ENCODE measurements around the gene CD33.

Gene CD33

DNA sequence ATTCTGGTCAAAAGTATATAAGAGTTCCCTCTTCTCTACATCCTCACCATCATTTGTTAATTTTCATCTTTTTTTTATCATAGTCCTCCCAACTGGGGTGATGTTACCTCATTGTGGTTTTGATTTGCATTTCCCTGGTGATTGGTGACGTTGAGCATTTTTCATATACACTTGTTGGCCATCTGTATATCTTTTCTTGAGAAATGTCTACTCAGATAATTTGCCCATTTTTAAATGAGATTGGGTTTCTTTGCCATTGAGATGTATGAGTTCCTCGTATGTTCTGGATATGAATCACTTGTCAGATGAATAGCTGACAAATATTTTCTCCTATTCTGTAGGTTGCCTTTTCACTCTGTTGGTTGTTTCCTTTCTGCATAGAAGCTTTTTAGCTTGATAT lies 2.4 kb downstream of the CD33 start:
- TF ChIP-seq, protein P1, sequence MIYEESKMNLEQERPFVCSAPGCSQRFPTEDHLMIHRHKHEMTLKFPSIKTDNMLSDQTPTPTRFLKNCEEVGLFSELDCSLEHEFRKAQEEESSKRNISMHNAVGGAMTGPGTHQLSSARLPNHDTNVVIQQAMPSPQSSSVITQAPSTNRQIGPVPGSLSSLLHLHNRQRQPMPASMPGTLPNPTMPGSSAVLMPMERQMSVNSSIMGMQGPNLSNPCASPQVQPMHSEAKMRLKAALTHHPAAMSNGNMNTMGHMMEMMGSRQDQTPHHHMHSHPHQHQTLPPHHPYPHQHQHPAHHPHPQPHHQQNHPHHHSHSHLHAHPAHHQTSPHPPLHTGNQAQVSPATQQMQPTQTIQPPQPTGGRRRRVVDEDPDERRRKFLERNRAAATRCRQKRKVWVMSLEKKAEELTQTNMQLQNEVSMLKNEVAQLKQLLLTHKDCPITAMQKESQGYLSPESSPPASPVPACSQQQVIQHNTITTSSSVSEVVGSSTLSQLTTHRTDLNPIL (CRISPR knock-in tag; IDR thresholded peaks at IDR 0.05; ENCODE audit: low read depth), result no peak
- no peak for TF ChIP-seq TOX (CRISPR knock-in tag; IDR thresholded peaks at IDR 0.05; ENCODE audit: borderline replicate concordance)
- TF ChIP-seq ISL1 (CRISPR knock-in tag; IDR thresholded peaks at IDR 0.05), result no peak
- TF ChIP-seq, protein P2, sequence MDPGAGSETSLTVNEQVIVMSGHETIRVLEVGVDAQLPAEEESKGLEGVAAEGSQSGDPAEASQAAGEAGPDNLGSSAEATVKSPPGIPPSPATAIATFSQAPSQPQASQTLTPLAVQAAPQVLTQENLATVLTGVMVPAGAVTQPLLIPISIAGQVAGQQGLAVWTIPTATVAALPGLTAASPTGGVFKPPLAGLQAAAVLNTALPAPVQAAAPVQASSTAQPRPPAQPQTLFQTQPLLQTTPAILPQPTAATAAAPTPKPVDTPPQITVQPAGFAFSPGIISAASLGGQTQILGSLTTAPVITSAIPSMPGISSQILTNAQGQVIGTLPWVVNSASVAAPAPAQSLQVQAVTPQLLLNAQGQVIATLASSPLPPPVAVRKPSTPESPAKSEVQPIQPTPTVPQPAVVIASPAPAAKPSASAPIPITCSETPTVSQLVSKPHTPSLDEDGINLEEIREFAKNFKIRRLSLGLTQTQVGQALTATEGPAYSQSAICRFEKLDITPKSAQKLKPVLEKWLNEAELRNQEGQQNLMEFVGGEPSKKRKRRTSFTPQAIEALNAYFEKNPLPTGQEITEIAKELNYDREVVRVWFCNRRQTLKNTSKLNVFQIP (CRISPR knock-in tag; IDR thresholded peaks at IDR 0.05; ENCODE audit: borderline replicate concordance, low read depth), result no peak
- TF ChIP-seq, protein P3, sequence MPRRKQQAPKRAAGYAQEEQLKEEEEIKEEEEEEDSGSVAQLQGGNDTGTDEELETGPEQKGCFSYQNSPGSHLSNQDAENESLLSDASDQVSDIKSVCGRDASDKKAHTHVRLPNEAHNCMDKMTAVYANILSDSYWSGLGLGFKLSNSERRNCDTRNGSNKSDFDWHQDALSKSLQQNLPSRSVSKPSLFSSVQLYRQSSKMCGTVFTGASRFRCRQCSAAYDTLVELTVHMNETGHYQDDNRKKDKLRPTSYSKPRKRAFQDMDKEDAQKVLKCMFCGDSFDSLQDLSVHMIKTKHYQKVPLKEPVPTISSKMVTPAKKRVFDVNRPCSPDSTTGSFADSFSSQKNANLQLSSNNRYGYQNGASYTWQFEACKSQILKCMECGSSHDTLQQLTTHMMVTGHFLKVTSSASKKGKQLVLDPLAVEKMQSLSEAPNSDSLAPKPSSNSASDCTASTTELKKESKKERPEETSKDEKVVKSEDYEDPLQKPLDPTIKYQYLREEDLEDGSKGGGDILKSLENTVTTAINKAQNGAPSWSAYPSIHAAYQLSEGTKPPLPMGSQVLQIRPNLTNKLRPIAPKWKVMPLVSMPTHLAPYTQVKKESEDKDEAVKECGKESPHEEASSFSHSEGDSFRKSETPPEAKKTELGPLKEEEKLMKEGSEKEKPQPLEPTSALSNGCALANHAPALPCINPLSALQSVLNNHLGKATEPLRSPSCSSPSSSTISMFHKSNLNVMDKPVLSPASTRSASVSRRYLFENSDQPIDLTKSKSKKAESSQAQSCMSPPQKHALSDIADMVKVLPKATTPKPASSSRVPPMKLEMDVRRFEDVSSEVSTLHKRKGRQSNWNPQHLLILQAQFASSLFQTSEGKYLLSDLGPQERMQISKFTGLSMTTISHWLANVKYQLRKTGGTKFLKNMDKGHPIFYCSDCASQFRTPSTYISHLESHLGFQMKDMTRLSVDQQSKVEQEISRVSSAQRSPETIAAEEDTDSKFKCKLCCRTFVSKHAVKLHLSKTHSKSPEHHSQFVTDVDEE (CRISPR knock-in tag; IDR thresholded peaks at IDR 0.05), result no peak
- no peak for TF ChIP-seq PPARA (CRISPR knock-in tag; IDR thresholded peaks at IDR 0.05; ENCODE audit: borderline replicate concordance)
- TF ChIP-seq BACH2 (CRISPR knock-in tag; IDR thresholded peaks at IDR 0.05; ENCODE audit: borderline replicate concordance), result no peak
- TF ChIP-seq TCF4 (CRISPR knock-in tag; IDR thresholded peaks at IDR 0.05; ENCODE audit: borderline replicate concordance), result no peak
- ATAC-seq, result no peak

DNA sequence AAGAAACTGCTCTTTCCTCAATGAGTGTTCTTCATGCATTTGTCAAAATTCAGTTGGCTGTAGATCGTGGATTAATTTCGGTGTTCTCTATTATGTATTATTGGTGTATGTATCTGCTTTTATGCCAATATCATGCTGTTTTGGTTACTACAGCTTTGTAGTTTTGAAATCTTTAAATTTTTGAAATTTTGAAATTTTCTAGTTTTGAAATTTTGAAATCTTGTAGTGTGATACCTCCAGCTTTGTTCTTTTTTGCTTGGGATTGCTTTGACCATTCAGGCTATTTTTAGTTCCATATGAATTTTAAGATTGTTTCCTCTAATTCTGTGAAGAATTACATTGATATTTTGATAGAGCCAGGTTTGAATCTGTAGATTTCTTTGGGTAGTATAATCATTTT lies 3.1 kb downstream of the CD33 start:
- ATAC-seq, result no peak
- TF ChIP-seq ZFP30 (CRISPR knock-in tag; IDR thresholded peaks at IDR 0.05), result no peak
- TF ChIP-seq ZFP3 (CRISPR knock-in tag; IDR thresholded peaks at IDR 0.05), result no peak
- no peak for TF ChIP-seq TOX (CRISPR knock-in tag; IDR thresholded peaks at IDR 0.05; ENCODE audit: borderline replicate concordance)
- TF ChIP-seq, protein P2 (CRISPR knock-in tag; IDR thresholded peaks at IDR 0.05; ENCODE audit: borderline replicate concordance, low read depth), result no peak
- no peak for TF ChIP-seq ARNTL (CRISPR knock-in tag; IDR thresholded peaks at IDR 0.05; ENCODE audit: borderline replicate concordance, low read depth)
- TF ChIP-seq SNAI2 (CRISPR knock-in tag; IDR thresholded peaks at IDR 0.05), result no peak
- TF ChIP-seq RARB (CRISPR knock-in tag; IDR thresholded peaks at IDR 0.05), result no peak
- TF ChIP-seq ZNF565 (CRISPR knock-in tag; conservative IDR thresholded peaks at IDR 0.05; ENCODE audit: low read depth), result no peak
- TF ChIP-seq, protein P4, sequence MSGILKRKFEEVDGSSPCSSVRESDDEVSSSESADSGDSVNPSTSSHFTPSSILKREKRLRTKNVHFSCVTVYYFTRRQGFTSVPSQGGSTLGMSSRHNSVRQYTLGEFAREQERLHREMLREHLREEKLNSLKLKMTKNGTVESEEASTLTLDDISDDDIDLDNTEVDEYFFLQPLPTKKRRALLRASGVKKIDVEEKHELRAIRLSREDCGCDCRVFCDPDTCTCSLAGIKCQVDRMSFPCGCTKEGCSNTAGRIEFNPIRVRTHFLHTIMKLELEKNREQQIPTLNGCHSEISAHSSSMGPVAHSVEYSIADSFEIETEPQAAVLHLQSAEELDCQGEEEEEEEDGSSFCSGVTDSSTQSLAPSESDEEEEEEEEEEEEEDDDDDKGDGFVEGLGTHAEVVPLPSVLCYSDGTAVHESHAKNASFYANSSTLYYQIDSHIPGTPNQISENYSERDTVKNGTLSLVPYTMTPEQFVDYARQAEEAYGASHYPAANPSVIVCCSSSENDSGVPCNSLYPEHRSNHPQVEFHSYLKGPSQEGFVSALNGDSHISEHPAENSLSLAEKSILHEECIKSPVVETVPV (CRISPR knock-in tag; IDR thresholded peaks at IDR 0.05), result no peak
- no peak for TF ChIP-seq TCF4 (CRISPR knock-in tag; IDR thresholded peaks at IDR 0.05; ENCODE audit: borderline replicate concordance)

DNA sequence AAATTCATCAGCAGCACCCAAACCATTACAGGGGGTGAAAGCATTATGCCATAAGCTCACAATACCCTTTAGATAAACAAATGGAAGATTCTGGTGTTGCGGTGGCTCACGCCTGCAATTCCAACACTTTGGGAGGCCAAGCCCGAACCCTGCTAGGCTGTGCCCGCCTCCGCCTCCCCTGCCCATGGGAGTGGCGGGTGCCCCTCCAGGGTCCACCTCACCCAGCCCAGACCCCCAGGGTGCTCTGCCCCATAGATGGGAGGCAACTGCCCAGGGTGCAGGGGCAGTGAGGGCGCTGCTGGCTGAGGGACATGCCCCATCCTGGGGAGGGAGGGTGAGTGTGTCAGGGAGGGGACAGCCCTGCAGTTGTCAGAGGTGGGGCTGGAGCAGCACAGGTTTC lies 16.0 kb downstream of the CD33 start:
- TF ChIP-seq ZFP30 (CRISPR knock-in tag; IDR thresholded peaks at IDR 0.05), result no peak
- no peak for TF ChIP-seq CSDC2 (CRISPR knock-in tag; IDR thresholded peaks at IDR 0.05)
- no peak for TF ChIP-seq OSR1 (CRISPR knock-in tag; IDR thresholded peaks at IDR 0.05)
- TF ChIP-seq, protein P1 (CRISPR knock-in tag; IDR thresholded peaks at IDR 0.05; ENCODE audit: low read depth), result no peak
- no peak for TF ChIP-seq RARB (CRISPR knock-in tag; IDR thresholded peaks at IDR 0.05)
- no peak for TF ChIP-seq TCF4 (CRISPR knock-in tag; IDR thresholded peaks at IDR 0.05; ENCODE audit: borderline replicate concordance)
- no peak for TF ChIP-seq ZNF8 (CRISPR knock-in tag; IDR thresholded peaks at IDR 0.05)
- TF ChIP-seq ZC3H10 (CRISPR knock-in tag; IDR thresholded peaks at IDR 0.05), result no peak
- no peak for TF ChIP-seq SNAI2 (CRISPR knock-in tag; IDR thresholded peaks at IDR 0.05)
- no peak for TF ChIP-seq GLIS3 (CRISPR knock-in tag; IDR thresholded peaks at IDR 0.05)
- no peak for TF ChIP-seq BACH2 (CRISPR knock-in tag; IDR thresholded peaks at IDR 0.05; ENCODE audit: borderline replicate concordance)
- TF ChIP-seq ISL1 (CRISPR knock-in tag; IDR thresholded peaks at IDR 0.05), result no peak
- TF ChIP-seq ZNF565 (CRISPR knock-in tag; conservative IDR thresholded peaks at IDR 0.05; ENCODE audit: low read depth), result no peak
- no peak for TF ChIP-seq PPARA (CRISPR knock-in tag; IDR thresholded peaks at IDR 0.05; ENCODE audit: borderline replicate concordance)
- ATAC-seq, result no peak

All from SK-N-SH treated with all-trans-retinoic acid at 6 μM for 48 hours (cell line).